Posterior vena cava (tissue), 2 donors: ENCODE data around the gene SOAT1. TPM values are rescaled to one million over a fixed set of nuclear protein-coding genes. Genes with fewer than 3 reads are reported as not detected.

Experiments used
- DNase-seq: peaks from one replicate; pipeline ENCODE4 v3.0.0-alpha.2; 2020; ENCODE audit warnings: low spot score
- intact Hi-C, 2 donors: fragments of 100-400 bp; cut with DNase I; formaldehyde crosslinking; loops; one replicate each; pipeline versions ENCODE4 v1.14.1 to v1.14.2; 2022 to 2023
- total RNA-seq, 2 donors: library from RNA; stranded (reverse); fragmentation: NEBNext Ultra II Directional; extraction: Animal tissue kit (Norgen Biotek cat#: 25700); gene quantifications; one replicate each; pipeline ENCODE4 v1.2.1, GENCODE V29; 2021
- donor health status: DM: yes; HTN: yes; CAD: no.
- donor health status: DM: yes; HTN: yes; CAD: no.

SOAT1 gene
- total RNA-seq, 2 donors from 2014 or later: 39.9 to 48.1 TPM

- no peak for DNase-seq
- intact Hi-C loops: no loop called here
These were observed 6.5 kb downstream of the SOAT1 start for GRCh38 chr1:179300112-179300511.

GRCh38 chr1:179302070-179302469 is 8.5 kb downstream of the SOAT1 start:
- intact Hi-C loops: no loop called here
- no peak for DNase-seq

- DNase-seq: no peak
- intact Hi-C loops: no loop called here
These were observed 9.7 kb downstream of the SOAT1 start for GRCh38 chr1:179303200-179303785.

DNA sequence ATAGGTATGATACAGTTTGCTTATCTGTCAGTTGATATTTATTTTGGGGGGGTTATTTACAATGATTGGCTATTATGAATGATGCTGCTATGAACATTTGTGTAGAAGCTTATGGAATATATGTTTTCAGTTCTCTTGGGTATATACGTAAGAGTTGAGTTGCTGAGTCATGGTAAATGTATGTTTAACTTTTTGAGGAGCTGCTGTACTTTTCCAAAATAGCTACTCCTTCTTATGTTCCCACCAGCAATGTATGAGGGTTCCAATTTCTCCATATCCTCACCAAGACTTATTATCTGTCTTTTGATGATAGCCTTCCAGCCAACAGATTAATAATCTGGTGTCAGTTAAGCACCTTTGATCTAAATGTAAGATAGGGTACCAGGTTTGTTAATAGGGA is 11.9 kb downstream of the SOAT1 start:
- DNase-seq: no peak

DNA sequence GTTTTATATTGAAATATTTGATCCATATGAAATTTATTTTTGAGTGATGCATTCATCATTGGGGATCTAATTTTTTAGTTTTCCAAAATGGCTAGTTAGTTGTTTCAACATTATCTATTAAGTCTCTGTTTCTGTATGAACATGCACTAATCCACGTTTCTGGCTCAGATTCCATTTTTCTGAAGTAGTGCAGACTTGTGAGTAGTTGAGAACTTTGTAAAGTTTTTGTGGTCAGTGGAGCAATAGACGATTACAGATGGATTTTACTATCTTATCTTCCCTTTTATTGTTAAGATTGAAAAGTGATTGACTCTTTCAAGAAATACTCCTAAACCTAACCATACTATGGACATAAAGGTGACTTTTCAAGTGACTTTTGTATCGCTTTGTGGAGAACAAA is 16.7 kb downstream of the SOAT1 start:
- intact Hi-C loops: no loop called here
- no peak for DNase-seq

More for the DNA sequence above, 11.9 kb downstream of the SOAT1 start:
- intact Hi-C loops: no loop called here

- DNase-seq: no peak
- intact Hi-C loops: no loop called here
These were observed 17.1 kb downstream of the SOAT1 start for GRCh38 chr1:179310721-179311120.

GRCh38 chr1:179311149-179311700 is 17.6 kb downstream of the SOAT1 start:
- intact Hi-C loops: no loop called here
- no peak for DNase-seq

GRCh38 chr1:179313004-179313403 is 19.4 kb downstream of the SOAT1 start:
- DNase-seq: no peak

GRCh38 chr1:179314928-179315327 is 21.3 kb downstream of the SOAT1 start:
- intact Hi-C loops: no loop called here
- DNase-seq: no peak

More at GRCh38 chr1:179313004-179313403, 19.4 kb downstream of the SOAT1 start:
- intact Hi-C loops: no loop called here

- intact Hi-C loops: no loop called here
- no peak for DNase-seq
These were observed 24.9 kb downstream of the SOAT1 start for GRCh38 chr1:179318491-179318890.

DNA sequence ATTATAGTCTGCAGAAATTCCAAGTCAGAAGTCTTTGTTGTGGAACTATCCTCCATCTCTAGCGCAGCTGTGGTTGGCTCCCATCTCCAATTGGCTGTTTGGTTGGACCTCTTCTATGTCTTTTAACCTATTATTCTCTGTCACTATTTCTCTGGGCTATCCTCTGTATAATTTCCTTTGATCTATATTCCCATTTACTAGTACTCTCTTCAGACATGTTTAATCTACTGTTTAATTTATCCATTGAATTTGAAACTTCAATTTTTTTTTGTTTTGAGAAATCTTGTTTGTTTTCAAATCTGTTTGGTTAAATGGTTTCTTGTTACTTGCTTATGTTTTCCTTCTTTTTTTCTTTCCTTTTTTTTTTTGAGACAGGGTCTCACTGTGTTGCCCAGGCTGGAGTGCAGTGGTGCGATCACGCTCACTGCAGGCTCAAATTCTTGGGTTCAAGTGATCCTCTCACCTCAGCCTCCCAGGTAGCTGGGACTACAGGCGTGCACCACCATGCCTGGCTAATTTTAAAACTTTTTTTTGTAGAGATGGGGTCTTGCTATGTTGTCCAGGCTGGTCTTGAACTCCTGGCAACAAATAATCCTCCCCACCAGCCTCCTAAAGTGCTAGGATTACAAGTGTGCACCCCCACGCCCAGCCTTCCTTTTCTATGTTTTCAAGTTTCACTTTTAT is 28.1 kb downstream of the SOAT1 start:
- no peak for DNase-seq
- intact Hi-C loops: no loop called here

GRCh38 chr1:179322557-179322956 is 29.0 kb downstream of the SOAT1 start:
- intact Hi-C loops: no loop called here

DNA sequence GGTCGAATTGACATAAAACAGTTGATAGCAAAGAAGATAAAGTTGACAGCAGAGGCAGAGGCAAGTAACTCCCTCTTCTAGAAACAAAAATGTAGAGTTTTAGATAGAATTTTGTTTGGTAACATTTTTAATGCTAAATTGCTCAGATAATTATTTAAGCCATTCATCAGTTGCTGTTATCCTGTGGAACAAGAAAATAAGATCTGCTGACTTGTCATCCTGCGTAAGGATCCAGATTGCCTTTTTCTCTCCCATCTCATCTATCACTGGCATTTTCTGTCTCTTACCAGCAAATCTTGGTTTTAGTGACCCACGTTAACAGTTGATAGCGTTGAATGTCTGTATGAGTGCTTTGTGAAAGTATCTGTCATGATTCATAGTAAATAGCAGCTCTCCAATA is 29.8 kb downstream of the SOAT1 start:
- no peak for DNase-seq
- intact Hi-C loops: no loop called here

More at GRCh38 chr1:179322557-179322956, 29.0 kb downstream of the SOAT1 start:
- no peak for DNase-seq

DNA sequence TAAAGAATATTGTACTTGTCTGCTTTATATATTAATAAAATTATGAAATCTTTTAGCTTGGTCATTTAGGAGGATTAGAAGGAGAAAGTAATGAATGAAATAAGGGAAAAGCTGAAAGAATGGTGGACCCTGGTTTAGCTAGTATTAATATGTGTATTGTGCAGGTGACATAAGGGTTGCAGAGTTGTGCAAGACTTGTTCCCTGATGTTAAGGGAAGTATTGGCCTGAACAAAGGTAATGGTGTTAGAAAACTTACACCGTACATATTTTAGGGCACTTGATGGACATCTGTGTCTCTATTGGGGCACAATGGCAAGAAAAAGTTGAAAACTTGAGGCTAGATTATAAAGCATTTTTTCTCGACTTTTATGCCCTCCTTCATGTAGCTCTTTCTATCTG is 32.2 kb downstream of the SOAT1 start:
- intact Hi-C loops: no loop called here
- DNase-seq: no peak

- intact Hi-C loops: no loop called here
- DNase-seq: no peak
These were observed 33.1 kb downstream of the SOAT1 start for GRCh38 chr1:179326746-179327145.

DNA sequence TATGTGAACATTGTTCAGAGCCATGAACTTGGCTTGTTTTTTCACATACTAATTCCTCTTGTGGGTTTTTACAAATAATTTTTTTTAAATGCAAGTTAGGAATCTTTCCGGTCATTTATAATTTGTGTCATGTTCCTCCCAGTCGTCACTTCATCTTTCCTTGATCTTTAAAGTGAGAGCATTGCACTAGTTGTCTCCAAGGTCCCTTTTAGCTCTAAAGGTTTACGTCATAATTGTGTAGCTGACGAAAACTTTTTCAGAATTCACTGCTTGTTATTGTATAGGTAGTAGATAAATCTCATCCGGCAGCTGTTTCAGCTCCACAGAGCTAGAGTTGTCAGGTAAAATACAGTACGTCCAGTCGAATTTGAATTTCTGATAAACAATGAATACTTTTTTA is 33.6 kb downstream of the SOAT1 start:
- intact Hi-C loops: no loop called here
- no peak for DNase-seq

GRCh38 chr1:179327679-179328078 is 34.1 kb downstream of the SOAT1 start:
- no peak for DNase-seq
- intact Hi-C loops: no loop called here

DNA sequence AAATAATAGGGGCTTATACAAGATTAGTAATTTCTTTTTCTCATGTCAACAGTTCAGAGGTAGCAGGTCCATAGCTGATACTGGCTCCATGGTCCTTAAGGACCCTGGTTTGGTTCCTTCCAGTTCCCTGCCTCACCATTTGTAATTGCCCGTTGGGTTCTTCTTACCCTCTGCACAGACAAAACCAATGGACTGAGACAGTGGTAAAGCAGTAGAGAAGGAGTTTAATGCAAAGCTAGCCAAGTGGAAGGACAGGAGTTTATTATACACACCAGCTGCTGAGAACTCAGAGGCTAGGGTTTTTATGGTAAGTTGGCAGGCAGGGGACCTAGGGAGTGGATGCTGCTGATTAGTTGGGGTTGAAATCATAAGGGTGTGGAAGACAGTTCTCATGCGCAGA is 36.3 kb downstream of the SOAT1 start:
- intact Hi-C loops: no loop called here
- no peak for DNase-seq

- intact Hi-C loops: no loop called here
- no peak for DNase-seq
These were observed 40.8 kb downstream of the SOAT1 start for GRCh38 chr1:179334440-179334839.

DNA sequence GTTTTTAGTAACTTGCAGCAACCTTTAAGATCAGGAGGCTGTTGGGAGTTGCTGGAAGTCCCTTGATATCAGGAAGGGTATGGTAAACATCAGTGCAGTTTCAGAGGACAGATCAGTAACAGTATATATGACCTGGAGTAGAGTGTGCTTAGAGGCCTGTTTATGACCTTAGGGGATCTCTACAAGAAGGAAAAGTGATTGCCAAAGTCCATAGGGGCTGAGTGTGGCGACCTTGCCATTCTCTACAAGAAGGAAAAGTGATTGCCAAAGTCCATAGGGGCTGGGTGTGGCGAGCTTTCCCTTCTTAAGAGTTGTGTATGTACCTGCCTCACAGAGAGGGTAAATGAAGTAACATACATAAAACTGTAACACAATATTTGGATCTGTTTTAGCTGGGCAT is 43.7 kb downstream of the SOAT1 start:
- intact Hi-C loops: no loop called here

DNA sequence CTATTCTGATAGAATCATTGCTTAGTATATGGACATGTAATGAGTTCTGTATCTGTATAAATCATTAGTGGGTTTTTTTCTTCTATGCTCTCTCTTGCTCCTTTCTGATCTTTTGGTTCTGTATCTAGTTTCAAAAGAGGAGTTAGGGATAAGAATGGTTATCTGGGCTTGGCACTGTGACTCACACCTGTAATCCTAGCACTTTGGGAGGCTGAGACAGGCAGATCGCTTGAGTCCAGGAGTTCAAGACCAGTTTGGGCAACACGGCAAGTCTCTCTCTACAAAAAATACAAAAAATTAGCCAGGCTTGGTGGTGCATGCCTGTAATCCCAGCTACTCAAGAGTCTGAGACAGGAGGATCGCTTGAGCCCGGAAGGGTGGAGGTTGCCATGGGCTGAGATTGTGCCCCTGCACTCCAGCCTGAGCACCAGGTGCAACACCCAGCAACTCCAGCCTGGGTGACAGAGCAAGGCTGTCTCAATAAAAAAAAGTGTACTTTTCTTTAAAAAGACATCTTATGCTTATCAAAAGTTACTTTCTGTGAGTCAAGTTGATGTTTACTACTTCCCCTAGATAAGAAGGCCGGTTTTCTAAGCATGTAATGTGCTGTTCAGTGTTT is 44.5 kb downstream of the SOAT1 start:
- no peak for DNase-seq
- intact Hi-C loops: no loop called here

More for the DNA sequence above, 43.7 kb downstream of the SOAT1 start:
- no peak for DNase-seq
